ENCODE results near the gene ZC3H14.

The ZC3H14 gene

DNA sequence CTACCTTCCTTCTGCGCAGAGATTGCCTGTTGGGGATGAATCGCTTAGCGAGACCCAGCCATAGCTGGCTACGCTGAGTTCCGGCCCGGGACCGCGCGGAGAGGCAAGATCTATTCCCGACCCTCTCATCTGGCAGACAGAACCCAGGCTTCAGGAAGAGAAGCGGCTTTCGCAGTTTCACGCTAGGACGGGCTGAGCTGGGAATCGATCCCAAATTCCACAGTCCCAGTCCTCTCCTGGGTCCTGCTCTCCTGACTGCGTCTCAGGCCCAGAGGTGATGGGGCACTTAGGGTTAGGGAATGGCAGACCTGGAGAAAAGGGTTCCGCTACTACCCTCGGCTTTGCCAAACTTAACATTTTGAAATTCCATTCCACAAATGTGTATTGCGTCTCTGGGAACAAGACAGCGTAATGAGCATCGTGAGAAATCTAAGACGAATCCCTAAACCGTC is 10.8 kb upstream of the ZC3H14 start:
- DNase-seq: peak in 32 of 56 donors; percentile 4 to 70 (median 33)

DNA sequence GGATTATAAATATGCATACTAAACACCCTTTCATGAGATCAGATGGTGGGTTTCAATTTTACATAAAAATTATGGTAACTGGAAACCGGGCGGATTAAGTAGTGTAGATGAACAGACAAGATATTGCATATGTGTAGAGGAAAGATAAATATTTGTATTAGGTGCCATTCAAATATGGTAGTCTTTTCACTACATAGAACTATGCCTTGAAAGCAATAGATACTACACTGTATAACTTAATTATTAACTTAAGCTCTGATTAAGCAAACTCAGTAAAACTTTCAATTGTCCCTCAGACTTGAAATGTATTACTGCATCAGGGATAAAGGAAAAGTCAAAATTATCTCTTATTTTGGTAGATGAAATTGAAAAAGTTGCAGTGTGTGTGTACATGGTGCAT is 10.0 kb upstream of the ZC3H14 start:
- no peak for DNase-seq

DNA sequence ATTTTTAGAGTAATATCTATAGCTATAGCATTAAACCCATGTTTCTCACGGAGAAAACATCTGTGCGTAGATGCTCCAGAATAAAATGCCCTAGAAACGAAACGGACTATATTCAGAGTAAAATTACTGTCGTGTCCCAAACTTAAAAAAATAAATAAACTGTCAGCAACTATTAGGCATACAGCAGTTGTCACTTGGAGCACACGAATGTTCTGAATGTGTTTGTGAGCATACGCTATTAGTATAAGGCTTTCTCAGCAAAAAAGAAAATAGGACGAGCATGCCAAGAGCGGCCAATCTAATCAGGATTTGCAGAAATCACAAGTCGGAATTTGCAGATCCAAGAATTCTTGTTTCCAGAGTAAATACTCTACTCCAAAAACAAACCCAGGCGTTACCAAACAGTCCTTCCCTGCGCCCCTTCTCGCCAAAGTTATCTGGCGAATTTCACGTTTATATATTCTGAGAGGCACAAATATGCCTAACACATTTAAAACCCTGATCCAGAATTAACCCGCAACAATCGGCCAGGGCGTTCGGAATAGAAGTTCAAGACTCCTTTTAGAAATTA is 8.9 kb upstream of the ZC3H14 start:
- DNase-seq: peak in 7 of 56 donors; percentile 14 to 34 (median 28)

DNA sequence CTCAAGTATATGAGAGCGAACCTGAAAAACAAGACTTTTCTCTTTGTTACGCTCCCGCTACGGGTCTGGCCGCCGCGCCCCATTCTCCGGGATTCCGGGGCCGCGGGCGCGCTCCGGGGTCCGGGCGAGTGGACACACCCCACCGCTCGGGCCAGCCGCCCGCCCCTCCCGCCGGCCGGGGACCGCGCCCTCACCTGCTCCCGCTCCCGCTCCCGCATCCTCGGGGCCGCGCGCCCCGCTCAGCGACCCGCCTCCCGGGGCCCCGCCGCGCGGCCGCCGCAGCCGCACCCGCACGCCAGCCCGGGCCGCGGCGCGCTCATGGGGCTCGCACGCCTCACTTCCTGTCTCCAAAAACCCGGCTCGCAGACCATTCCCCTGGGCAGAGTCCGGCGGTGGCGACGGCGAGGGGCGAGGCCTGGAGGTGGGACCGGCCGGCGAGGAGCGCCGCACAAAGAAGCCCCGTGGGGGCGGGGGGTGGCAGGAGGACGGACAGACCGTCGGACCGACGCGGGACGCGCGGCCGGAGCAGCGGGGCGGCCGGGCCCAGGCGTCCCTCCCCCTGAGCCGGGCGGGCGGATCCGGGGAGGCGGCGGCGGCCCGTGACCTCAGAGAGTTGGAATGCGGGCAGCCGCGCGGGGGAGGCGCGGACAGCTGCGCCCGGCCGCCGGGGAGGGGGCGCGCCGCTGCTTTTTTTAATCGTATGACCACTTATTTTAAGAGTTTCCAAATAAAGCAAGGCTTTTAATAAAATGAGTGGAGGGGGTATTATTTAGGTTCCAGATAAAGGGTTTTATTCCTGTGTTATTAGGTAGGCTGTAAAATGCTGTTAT is 8.2 kb upstream of the ZC3H14 start, which contains the start of gene PTPN21:
Gene PTPN21, minus strand, starts transcription at position 551 of the 830 bp plus-strand sequence. CDS start 4,590 bp downstream, outside the sequence.
- peak in 44 of 56 donors; percentile 4 to 81 (median 35) for DNase-seq

- no peak for DNase-seq
Measured at GRCh38 chr14:88556581-88556980, 6.3 kb upstream of the ZC3H14 start.

DNA sequence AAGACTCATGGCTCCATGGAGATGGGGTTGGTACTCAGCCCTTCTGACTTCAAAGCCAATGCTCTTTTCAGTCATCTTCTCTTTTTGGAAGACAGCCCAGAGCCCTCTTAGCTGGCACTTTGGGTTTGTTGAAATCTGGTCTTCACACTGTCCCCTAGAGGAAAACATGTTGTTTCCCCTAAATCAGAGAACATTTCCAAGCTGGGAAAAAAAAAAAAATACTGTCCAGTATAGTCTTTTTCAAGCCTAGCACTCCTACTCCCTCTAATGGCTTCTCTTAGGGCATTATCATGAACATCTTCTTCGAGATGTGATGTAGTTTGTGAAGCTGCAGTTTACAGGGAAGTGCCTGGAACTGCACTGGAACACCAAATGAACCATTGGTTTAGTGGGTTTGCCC is 3.0 kb upstream of the ZC3H14 start:
- DNase-seq: no peak

- DNase-seq: peak in 1 of 56 donors; percentile 33
Measured at GRCh38 chr14:88562532-88562830, 356 bp upstream of the ZC3H14 start.

GRCh38 chr14:88563845-88564244 is 1.0 kb downstream of the ZC3H14 start:
- no peak for DNase-seq

DNA sequence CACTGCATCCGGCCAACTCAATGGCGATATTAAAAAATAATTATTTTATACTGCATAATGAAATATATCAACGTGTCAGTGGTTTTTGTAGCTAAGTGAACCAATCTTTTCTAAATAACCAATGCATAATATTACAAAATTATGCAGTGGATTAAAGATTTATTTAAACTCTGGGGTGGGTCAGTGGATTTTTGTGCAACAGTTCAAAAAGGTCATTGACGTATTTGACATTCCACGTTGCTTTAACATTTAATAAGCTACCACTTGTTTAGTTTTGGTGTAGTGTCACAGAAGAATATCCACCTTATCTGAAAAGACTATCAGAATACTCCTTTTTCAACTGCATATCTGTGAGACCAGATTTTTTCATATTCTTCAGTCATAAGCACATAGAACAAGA is 2.6 kb downstream of the ZC3H14 start:
- DNase-seq: no peak

DNA sequence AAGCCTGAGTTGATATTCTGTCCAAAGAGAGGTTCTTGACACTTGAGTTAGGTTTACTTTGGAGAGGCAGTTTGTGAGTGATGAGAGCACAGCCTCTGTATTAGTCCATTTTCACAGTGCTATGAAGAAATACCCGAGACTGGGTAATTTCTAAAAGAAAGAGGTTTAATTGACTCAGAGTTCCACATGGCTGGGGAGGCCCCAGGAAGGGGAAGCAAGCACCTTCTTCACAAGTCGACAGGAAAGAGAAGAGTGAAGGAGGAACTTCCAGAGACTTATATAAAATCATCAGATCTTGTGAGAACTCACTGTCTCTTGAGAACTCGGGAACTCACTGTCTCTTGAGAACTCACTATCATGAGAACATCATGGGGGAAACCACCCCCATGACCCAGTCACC is 5.4 kb downstream of the ZC3H14 start:
- DNase-seq: no peak

DNA sequence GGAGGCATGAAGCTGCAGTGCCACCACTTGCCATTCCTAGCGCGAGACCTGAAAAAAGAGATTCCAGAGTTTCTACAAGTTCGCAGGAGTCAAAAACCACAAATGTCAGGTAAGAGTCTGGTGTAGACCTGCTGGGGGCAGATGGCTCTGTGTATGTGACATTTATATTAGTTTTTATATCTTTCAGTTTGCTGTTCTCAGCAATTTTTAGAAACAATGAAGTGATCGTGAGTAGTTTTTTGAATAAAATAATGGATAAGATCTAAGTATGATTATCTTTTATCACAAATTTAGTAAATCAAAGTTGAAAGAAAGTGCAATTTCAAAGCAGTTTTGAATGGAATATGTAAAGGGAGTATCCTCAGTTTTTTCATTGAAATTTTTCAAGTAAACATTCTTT is 9.3 kb downstream of the ZC3H14 start:
- no peak for DNase-seq

DNA sequence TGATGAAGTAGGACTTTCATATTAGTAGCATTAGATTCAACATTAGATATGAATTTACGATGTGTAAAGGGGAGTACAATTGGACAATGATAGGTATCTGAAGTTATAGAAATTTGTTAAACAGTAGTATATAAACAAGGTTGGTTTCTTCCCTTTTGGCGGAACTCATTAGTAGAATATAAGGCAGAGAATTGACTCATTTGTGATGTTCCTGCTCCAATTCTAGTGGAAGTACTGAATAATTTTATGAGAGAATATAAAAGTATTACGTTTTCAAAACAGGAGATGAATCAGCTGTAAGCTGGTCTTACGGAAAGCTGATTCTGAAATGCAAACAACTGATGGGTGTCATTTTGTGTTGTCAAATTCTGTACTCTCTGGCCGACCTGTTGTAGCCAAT is 13.4 kb downstream of the ZC3H14 start:
- no peak for DNase-seq

- DNase-seq: no peak
Measured at GRCh38 chr14:88584451-88584850, 21.6 kb downstream of the ZC3H14 start.

GRCh38 chr14:88588081-88588480 is 25.2 kb downstream of the ZC3H14 start:
- DNase-seq: no peak

GRCh38 chr14:88590173-88590572 is 27.3 kb downstream of the ZC3H14 start:
- DNase-seq: no peak

GRCh38 chr14:88592031-88592430 is 29.2 kb downstream of the ZC3H14 start:
- no peak for DNase-seq

GRCh38 chr14:88597038-88597437 is 34.2 kb downstream of the ZC3H14 start:
- DNase-seq: no peak

- DNase-seq: peak in 3 of 56 donors; percentile 7 to 26 (median 23)
Measured at GRCh38 chr14:88597601-88598000, 34.8 kb downstream of the ZC3H14 start.

DNA sequence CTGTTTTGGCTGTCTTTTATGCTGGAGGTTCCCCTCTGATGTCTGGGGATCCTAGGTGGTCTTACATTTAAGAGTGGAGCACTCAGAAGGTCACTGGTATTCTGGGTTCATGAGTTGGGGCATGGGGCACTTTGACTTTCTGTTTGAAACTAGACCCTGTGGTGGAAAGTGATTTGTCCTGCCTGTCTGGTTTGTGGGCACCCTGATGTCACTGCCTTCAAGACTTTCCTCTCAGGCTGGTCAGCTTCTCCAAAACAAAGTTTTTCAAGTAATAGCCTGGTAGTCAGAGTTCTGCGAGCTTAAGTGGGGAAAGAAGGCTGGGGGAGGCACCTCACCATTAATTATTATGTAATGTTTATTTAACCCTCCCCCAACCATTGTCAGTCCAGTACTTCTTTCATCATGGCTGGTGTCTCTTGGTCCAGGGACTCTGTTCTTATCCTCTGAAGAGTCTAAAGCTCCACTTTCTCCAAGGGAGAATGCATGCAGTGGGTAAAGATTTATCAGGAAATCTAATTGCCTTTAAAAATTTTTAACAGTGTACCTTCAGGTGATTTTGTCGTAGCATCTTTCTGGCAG is 35.3 kb downstream of the ZC3H14 start:
- no peak for DNase-seq

GRCh38 chr14:88599326-88599725 is 36.5 kb downstream of the ZC3H14 start:
- no peak for DNase-seq

GRCh38 chr14:88599761-88600439 is 37.1 kb downstream of the ZC3H14 start:
- DNase-seq: no peak

GRCh38 chr14:88604212-88604611 is 41.4 kb downstream of the ZC3H14 start:
- DNase-seq: no peak
